ENCODE measurements around the gene SH3PXD2A.
A peak's percentile ranks its signal among the peaks of the same experiment; 100 is the strongest.
"Not testable (repeated sequence)": the region's sequence is repeated elsewhere in the genome, so short reads cannot be mapped to it uniquely, and the experiment has no call there.

Gene SH3PXD2A

DNA sequence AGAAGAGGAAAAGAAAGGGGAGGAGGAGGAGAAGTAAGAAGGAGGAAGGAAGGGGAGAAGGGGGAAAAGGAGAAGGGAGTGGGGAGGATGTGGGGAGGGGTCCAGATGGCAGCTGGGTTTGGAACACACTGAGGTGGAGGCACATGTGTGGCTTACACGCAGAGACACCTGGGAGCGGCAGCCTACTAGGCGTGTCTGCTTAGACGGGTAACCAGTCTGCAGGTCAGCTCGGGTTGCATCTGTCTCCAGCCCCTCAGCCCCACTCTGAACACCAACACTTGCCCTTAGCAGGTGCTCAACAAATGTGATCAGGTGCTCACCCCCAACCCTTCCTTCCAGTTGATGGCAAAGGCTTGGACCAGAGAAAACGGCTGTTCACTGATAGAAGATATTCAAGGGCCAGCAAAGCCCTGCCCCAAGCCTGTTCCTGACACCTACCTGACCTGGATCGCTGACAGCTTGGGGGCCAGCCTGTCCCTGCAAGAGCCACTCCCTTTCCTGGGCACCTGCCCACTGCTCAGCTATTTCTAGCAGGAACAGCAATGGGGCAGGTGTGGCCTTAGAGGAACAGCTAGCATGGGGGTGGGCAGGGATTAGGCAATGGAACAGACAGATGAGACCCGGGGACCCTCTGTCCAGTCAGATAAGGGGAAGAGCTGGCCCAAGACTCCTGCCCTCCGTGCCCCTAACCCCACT lies 70.5 kb downstream of the SH3PXD2A start:
- FAIRE-seq (no peak), DNase-seq (ENCODE audit: insufficient read length, low spot score) (no peak)
- no peak for TF ChIP-seq POLR2A (IDR thresholded peaks at IDR 0.05; ENCODE audit: low read depth, low read length)

DNA sequence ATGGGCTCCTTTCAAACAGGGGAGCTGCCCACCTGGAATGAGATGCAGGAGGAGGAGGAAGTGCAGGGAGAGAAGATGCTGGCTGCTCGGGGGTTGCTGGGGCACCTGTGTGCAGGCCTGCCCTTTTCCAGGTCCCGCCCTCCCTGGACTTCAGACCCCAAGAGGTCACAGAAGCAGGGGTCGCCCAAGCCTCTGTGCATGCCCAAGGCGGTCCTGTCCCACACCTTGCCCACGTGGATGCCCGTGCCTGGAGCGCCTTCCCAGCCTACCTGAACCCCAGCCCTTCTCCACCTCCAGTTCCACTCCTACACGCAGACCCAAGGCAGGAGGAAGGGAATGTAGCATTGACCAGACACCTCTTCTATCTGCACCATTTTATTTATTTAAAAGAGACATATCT lies 71.3 kb downstream of the SH3PXD2A start:
- DNase-seq (ENCODE audit: insufficient read length, low spot score) (no peak), FAIRE-seq (no peak)
- no peak for TF ChIP-seq POLR2A (IDR thresholded peaks at IDR 0.05; ENCODE audit: low read depth, low read length)

DNA sequence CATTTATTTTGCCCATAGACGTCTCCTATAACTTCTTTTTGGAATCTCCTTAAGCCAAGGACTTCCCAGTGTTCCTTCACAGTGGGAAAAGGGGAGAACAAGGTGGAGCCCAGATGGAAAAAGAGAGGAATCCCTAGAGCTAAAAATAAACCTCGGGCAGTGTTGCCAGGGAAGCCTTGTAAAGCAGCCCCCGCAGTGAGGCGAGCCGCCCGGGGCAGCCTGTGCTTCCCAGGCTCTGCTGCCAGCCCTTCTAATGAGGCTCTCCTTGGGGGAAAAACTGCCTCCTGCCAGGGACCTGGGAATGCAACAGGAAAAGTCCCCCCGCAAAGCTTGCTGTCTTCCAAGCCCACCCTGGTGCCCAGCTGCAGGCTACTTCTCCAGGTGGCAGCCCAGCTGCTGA lies 71.7 kb downstream of the SH3PXD2A start:
- TF ChIP-seq POLR2A (IDR thresholded peaks at IDR 0.05; ENCODE audit: low read depth, low read length), result no peak
- FAIRE-seq (no peak), DNase-seq (ENCODE audit: insufficient read length, low spot score) (no peak)

DNA sequence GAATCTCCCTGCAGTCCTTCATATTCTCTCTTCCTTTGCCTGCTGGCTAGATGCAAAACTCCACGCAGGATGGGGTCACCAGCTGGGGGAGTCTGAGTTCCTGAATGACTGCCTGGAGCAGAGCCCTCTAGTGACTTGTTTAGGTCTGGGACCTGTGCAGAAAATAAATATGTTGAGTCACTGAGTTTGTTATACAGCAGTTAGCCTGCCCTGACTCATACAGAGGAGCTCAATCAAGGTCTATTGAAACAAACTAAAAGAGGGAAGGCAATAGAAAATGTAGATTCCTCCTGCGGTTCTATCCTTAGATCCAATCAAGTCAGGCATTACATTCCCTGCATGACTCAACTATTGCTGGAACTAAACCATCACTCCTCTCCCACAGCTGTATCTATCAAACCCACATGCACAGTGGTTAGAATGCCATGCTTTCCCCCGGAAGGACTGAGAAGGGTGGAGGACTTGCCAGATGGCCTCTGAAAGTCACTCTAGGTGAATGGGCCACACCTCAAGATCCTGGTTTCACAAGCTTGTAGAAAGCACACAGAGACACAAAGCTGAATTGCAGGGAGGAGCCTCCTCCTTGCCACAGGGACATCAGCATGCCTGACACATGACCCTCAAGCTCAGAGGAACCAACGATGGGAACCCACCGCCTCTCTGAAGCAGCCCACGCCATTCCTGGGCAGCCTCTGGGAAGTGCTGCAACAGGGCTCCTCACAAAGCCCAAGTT lies 73.9 kb downstream of the SH3PXD2A start:
- TF ChIP-seq POLR2A (IDR thresholded peaks at IDR 0.05; ENCODE audit: low read depth, low read length), result no peak
- FAIRE-seq (peak; percentile 85), DNase-seq (ENCODE audit: insufficient read length, low spot score) (peak; percentile 75)

DNA sequence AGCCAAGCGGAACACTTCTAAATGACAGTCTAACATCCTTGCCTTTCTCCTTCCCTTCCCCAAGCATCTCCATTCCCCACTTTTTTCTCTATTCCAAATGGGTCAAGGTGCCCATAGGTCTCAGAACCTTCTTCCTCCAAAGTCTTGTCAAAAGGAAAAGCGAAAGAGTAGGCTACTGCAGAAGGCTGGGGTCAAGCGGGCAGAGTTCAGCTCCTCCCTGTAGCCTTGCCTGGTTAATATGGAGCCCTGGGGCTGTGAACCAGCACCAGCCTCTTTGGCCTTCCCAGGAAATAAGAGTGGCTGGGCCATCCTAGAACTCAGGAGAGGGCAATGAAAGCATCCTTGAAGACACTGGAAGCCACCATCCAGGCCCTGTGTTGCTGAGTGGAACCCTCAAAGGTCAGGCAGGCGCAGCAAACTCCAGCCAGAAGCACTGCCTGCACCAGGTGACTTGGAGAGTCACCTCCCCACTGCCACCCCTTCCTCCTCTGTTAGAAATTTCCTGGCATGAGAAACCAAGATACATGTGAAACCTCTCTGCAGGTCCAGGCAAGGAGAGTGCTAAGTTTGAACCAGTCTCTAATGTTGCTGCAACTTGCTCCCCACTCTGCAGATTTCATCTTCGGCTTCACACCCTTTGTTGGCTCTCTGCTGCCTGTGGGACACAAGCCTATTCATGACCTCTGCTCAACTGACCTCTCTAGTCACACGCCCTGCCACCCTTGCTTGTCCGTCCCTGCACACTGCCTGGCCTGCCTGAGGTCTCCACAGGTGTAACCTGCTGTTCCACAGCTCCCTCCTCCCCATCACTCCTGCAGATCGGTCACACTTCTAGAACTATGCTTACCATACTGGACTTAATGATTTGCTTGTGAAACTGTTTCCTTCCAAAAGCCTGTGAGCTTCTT lies 74.9 kb downstream of the SH3PXD2A start:
- TF ChIP-seq POLR2A (IDR thresholded peaks at IDR 0.05; ENCODE audit: low read depth, low read length), result no peak
- DNase-seq (ENCODE audit: insufficient read length, low spot score) (no peak), FAIRE-seq (no peak)

DNA sequence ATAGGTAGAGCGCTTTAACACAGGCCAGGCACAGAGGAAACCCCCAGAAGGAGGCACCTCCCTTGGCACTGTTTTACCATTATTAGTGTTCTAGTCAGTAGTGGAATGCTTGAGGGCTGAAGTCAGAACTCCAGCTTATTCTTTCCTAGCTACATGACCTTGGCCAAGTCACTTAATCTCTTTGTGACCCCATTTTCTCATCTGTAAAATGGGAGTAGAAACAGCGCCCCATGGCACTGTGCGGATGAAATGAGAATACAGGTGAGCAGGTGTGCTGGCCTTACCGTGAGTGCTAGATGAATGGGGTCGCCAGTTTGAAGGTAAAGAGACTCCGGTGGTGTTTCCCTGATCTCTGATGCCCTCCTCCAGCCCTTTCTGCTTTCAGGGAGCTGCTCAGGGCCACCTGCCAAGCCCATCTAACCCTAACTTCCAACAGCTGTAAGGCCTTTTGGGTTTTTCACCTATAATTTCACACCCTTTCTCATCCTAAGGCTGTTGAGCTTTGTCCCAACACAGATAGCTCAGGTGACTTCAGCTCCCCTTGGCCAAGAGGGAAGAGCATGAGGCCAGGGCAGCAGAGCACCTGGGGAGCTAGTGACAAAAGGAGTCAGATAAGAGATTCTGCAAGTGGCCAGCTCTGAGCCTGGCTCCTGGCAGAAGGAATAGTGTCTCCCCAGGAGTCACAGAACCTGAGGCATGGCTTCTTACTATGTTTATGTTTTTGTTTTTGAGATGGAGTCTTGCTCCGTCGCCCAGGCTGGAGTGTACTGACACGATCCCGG lies 76.8 kb downstream of the SH3PXD2A start:
- FAIRE-seq (no peak), DNase-seq (ENCODE audit: insufficient read length, low spot score) (no peak)
- TF ChIP-seq POLR2A (IDR thresholded peaks at IDR 0.05; ENCODE audit: low read depth, low read length), result no peak

DNA sequence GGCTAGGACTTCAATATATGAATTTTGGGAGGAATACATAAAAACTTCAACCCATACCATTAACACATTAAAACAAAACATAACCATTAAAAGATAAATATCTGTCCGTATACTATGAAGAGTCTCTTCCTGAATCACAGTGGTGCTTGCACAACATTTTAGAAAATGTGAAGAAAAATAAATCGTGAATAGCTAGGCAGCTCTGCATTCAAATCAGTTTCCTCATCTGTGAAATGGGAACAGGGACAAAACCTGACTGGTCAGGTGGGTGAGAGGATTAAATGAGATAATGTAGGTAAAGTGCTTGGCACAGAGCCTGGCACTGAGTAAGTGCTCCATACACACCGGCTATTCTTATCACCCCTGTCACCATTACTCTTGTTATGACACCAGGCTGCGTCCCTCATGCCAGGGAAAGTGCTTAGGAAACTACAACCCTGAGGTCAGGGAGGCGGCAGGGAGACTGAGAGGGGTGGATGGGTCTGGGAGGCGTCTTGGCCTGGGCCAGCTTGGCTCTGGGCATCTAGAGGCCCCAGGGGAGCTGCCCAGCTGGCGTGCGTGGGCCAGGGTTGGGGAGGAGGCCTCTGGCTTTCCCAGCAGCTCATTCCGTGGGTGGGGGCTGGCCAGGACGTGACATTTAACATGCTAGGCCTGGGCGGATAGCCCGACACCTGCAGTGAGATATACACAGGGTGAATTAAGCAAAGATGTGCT lies 78.3 kb downstream of the SH3PXD2A start:
- no peak for TF ChIP-seq POLR2A (IDR thresholded peaks at IDR 0.05; ENCODE audit: low read depth, low read length)
- DNase-seq (ENCODE audit: insufficient read length, low spot score) (no peak), FAIRE-seq (no peak)

DNA sequence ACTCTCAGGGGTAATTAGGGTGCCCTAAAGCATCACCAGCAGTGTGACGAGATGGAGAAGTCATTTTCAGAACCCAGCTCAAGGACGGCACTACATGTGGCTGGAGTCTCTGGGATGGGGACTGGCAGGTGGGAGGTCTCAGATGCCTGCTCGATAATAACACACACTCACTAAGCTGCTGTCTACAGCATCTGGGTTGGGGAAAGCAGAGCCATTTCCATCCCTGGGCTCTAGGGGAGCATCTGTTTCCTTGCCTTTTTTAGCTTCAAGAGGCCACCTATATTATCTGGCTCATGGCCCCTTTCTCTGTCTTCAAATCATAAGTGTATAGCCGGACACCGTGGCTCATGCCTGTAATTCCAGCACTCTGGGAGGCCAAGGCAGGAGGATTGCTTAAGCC lies 79.6 kb downstream of the SH3PXD2A start:
- FAIRE-seq (no peak), DNase-seq (ENCODE audit: insufficient read length, low spot score) (no peak)
- no peak for TF ChIP-seq POLR2A (IDR thresholded peaks at IDR 0.05; ENCODE audit: low read depth, low read length)

DNA sequence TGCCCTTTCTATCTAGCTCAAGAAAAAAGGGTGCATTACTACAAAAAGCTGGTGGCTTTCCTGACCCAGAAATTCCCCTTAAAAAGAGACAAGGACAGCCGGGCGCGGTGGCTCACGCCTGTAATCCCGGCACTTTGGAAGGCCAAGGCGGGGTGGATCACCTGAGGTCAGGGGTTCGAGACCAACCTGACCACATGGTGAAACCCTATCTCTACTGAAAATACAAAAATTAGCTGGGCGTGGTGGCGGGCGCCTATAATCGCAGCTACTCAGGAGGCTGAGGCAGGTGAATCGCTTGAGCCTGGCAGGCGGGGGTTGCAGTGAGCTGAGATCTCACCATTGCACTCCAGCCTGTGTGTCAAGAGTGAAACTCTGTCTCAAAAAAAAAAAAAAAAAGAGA lies 82.5 kb downstream of the SH3PXD2A start:
- not testable (repeated sequence) for FAIRE-seq

DNA sequence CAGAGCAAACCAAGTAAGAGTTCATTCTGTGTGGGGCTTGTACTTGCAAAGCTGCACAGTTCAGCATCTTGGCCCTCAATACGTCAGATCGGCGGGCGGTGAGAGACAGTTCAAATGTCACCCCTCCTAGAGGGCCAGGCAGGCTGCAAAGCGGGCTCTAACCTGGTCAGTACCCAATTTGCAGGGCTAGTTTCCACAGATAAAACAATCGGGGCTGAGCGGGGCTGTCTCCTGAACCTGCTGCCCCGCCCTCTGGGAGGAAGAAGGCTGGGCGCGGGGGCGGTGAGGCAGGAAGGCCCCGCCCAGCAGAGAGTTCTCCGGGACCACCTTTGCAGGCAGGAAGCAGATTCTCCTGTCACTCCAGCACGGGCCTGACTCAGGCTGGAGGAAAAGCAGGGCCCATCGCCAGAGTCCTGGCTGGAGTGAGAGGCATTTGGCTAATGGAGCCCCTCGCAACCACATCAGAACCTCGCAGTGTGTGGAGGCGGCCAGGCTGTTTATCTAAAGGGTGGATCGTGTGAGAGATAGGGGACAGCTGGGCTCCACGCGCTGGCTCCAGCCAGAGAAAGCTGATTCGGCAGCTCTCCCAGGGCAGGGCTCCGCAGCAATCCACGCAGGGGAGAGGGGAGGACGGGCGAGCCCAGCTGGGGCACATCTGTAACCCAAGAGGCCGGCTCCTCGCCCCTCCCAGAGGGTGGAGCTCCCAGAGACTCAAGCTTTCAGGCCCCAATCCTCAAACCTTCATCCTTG lies 83.1 kb downstream of the SH3PXD2A start:
- no peak for DNase-seq (ENCODE audit: insufficient read length, low spot score)
- no peak for TF ChIP-seq POLR2A (IDR thresholded peaks at IDR 0.05; ENCODE audit: low read depth, low read length)
- FAIRE-seq, result no peak

More for the DNA sequence above, 82.5 kb downstream of the SH3PXD2A start:
- DNase-seq (ENCODE audit: insufficient read length, low spot score), result not testable (repeated sequence)

DNA sequence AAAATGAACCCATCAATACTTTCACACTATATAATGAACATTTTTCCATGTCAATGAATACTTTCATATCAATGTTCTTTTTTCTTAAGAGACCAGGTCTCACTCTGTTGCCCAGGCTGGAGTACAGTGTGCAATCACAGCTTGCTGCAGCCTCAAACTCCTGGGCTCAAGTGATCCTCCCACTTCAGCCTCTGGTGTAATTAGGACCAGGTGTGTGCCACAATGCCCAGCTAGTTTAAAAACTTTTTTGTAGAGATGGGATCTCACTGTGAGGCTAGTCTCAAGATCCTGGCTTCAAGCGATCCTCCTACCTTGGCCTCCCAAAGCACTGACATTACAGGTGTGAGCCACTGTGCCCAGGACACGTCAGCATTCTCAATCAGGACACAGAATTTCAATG lies 85.2 kb downstream of the SH3PXD2A start:
- no peak for TF ChIP-seq POLR2A (IDR thresholded peaks at IDR 0.05; ENCODE audit: low read depth, low read length)
- DNase-seq (ENCODE audit: insufficient read length, low spot score) (no peak), FAIRE-seq (no peak)

DNA sequence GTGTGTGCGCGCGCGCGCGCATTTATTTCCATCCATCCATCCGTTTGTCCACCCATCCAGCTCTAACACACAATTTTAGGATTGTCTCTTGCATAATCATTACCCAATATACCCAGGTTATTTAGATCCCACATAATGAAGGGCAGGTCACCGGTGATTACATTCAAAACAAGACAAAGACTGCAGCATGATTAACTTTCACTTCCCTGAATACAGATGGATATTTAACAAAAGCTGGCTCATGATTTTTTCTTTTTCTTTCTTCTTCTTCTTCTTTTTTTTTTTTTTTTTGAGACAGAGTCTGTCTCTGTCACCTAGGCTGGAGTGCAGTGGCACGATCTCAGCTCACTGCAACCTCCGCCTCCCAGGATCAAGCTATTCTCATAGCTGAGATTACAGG lies 86.2 kb downstream of the SH3PXD2A start:
- FAIRE-seq, result no peak
- no peak for DNase-seq (ENCODE audit: insufficient read length, low spot score)
- no peak for TF ChIP-seq POLR2A (IDR thresholded peaks at IDR 0.05; ENCODE audit: low read depth, low read length)

Measured in H54 (cell line).